PC-9 (cell line): ENCODE measurements around the gene SND1. TPM values are rescaled to one million over a fixed set of nuclear protein-coding genes. Genes with fewer than 3 reads are reported as not detected.

Experiments
- BruUV-seq: library from RNA; stranded (reverse); fragments of 400-500 nt; replicated peaks from 2 replicates; lab custom pipeline; 2021; lab: Mats Ljungman, UMichigan
- CTCF ChIA-PET: fragments of 300-600 bp; sonication (Branson Sonifier 250); formaldehyde crosslinking; loops from one replicate; lab custom pipeline; 2022; ENCODE audit warnings: antibody characterized with exemption; lab: Charles Lee
- POLR2A ChIA-PET: fragments of 300-600 bp; sonication (Branson Sonifier 250); formaldehyde crosslinking; loops from one replicate; lab custom pipeline; 2022; ENCODE audit warnings: antibody characterized with exemption; ENCODE audit not compliant: unreplicated experiment; lab: Charles Lee
- DNase-seq, 2 experiments: peaks; one replicate each; pipeline versions ENCODE4 v3.0.0 to v3.0.0-alpha.2; 2015 to 2022; ENCODE audit warnings: mixed read lengths in 1 of 2
- H2AFZ ChIP-seq: fragments of 200-600 bp; sonication (generic); 2 replicates; pipeline ENCODE4 v1.8.1; 2017; ENCODE audit warnings: antibody characterized with exemption
- H3F3A ChIP-seq: fragments of 200-600 bp; sonication (generic); 2 replicates; pipeline ENCODE4 v1.8.1; 2017; ENCODE audit warnings: antibody characterized with exemption, mild to moderate bottlenecking, low read depth; ENCODE audit not compliant: insufficient read depth
- H3K27ac ChIP-seq: fragments of 200-600 bp; sonication (generic); 2 replicates; pipeline ENCODE4 v1.6.1; 2016; ENCODE audit warnings: mixed run types
- H3K27me3 ChIP-seq: fragments of 200-600 bp; sonication (generic); 2 replicates; pipeline ENCODE4 v1.6.1; 2016; ENCODE audit warnings: low read depth, mixed run types; ENCODE audit not compliant: insufficient read depth
- H3K36me3 ChIP-seq: fragments of 200-600 bp; sonication (generic); 2 replicates; pipeline ENCODE4 v1.6.1; 2016; ENCODE audit warnings: low read depth, mixed run types
- H3K4me1 ChIP-seq: fragments of 200-600 bp; sonication (generic); replicated peaks from 2 replicates; pipeline ENCODE4 v1.6.1; 2016; ENCODE audit warnings: mixed run types; ENCODE audit not compliant: insufficient read depth
- H3K4me2 ChIP-seq: fragments of 200-600 bp; sonication (generic); 2 replicates; pipeline ENCODE4 v1.6.1; 2017; ENCODE audit warnings: mixed run types
- H3K4me3 ChIP-seq: fragments of 200-600 bp; sonication (generic); 2 replicates; pipeline ENCODE4 v1.6.1; 2016; ENCODE audit warnings: mixed run types
- H3K79me2 ChIP-seq: fragments of 200-600 bp; sonication (generic); 2 replicates; pipeline ENCODE4 v1.6.1; 2017; ENCODE audit warnings: low read depth, mixed run types
- H3K9me2 ChIP-seq: fragments of 200-600 bp; sonication (generic); 2 replicates; pipeline ENCODE4 v1.8.1; 2017; ENCODE audit warnings: mild to moderate bottlenecking; ENCODE audit not compliant: insufficient read depth
- H3K9me3 ChIP-seq: fragments of 200-600 bp; sonication (generic); 2 replicates; pipeline ENCODE4 v1.8.1; 2016; ENCODE audit warnings: low read depth; ENCODE audit not compliant: insufficient read depth
- H4K20me1 ChIP-seq: fragments of 200-600 bp; sonication (generic); 2 replicates; pipeline ENCODE4 v1.8.1; 2017; ENCODE audit not compliant: insufficient read depth
- CTCF ChIP-seq: fragments of 200-600 bp; sonication (generic); conservative IDR thresholded peaks from 2 replicates; pipeline ENCODE4 v1.6.1; 2017; ENCODE audit warnings: mixed run types, antibody characterized with exemption, mild to moderate bottlenecking, moderate library complexity
- EZH2 ChIP-seq: fragments of 200-600 bp; sonication (generic); IDR thresholded peaks from 2 replicates; pipeline ENCODE4 v1.8.0; 2017; ENCODE audit warnings: antibody characterized with exemption, low read depth
- intact Hi-C: fragments of 100-400 bp; cut with micrococcal nuclease; formaldehyde crosslinking; loops from one replicate; pipeline ENCODE4 v1.10.0; 2022; ENCODE audit not compliant: unreplicated experiment
- total RNA-seq: library from RNA; stranded (reverse); gene quantifications from 2 replicates; pipeline ENCODE4 v1.2.3, GENCODE V29; 2021

SND1 gene
- total RNA-seq, 1 experiment from 2014 or later = 273 TPM

GRCh38 chr7:128000048-128000447, 348.1 kb downstream of the SND1 start:
- no TSS peak for BruUV-seq
- Histone ChIP-seq H3K36me3 (no peaks in the 10 kb centered on the region), H3K9me2 (no peaks in the 10 kb centered on the region), H3K79me2 (no peaks in the 10 kb centered on the region), H3K27me3 (no peaks in the 10 kb centered on the region), H3K4me2 (no peak overlapping the region), H3F3A (no peaks in the 10 kb centered on the region), H3K4me3 (no peak overlapping the region), H3K27ac (no peak overlapping the region), H3K4me1 (no peaks in the 10 kb centered on the region), H3K9me3 (no peaks in the 10 kb centered on the region), H2AFZ (no peak overlapping the region), H4K20me1 (no peaks in the 10 kb centered on the region)
- ChIA-PET POLR2A (interaction anchor here (0.7 kb wide), 1 partner anchor 17 kb away, joined by 6 read pairs; no protein-coding TSS in a partner anchor), CTCF (interaction anchor here (0.6 to 0.7 kb wide), 2 partner anchors 108 to 135 kb away, joined by 3 to 6 read pairs; no protein-coding TSS in a partner anchor)
- intact Hi-C loops = no loop called here
- TF ChIP-seq CTCF (no peak), EZH2 (no peak)
- DNase-seq = no peak

- no peaks in the 10 kb centered on the region for H4K20me1 ChIP-seq
These were observed 348.9 kb downstream of the SND1 start for GRCh38 chr7:128000854-128001265.

GRCh38 chr7:128003167-128003566, 351.2 kb downstream of the SND1 start:
- BruUV-seq = no TSS peak
- H3K4me2 ChIP-seq = no peak overlapping the region
- H3K27ac ChIP-seq = no peak overlapping the region
- H2AFZ ChIP-seq = no peak overlapping the region
- H3K4me1 ChIP-seq = no peaks in the 10 kb centered on the region
- H3K9me2 ChIP-seq = no peaks in the 10 kb centered on the region
- no peaks in the 10 kb centered on the region for H3K9me3 ChIP-seq
- POLR2A ChIA-PET = no interaction called here
- intact Hi-C loops = no loop called here
- no peaks in the 10 kb centered on the region for H3K27me3 ChIP-seq
- no peaks in the 10 kb centered on the region for H4K20me1 ChIP-seq
- TF ChIP-seq EZH2 = no peak
- no peak for TF ChIP-seq CTCF
- no peaks in the 10 kb centered on the region for H3K79me2 ChIP-seq
- CTCF ChIA-PET = no interaction called here
- DNase-seq = no peak
- no peak overlapping the region for H3K4me3 ChIP-seq
- H3K36me3 ChIP-seq = no peaks in the 10 kb centered on the region
- no peaks in the 10 kb centered on the region for H3F3A ChIP-seq

More at GRCh38 chr7:128000854-128001265, 348.9 kb downstream of the SND1 start:
- no peaks in the 10 kb centered on the region for H3K27me3 ChIP-seq
- H3K36me3 ChIP-seq = no peaks in the 10 kb centered on the region
- no peak for DNase-seq
- no peak overlapping the region for H3K27ac ChIP-seq
- no peaks in the 10 kb centered on the region for H3F3A ChIP-seq
- H2AFZ ChIP-seq = no peak overlapping the region
- no peaks in the 10 kb centered on the region for H3K4me1 ChIP-seq
- CTCF ChIA-PET = interaction anchor here (0.6 kb wide), 1 partner anchor 25 kb away, joined by 4 read pairs; no protein-coding TSS in a partner anchor
- H3K9me3 ChIP-seq = no peaks in the 10 kb centered on the region
- H3K4me3 ChIP-seq = no peak overlapping the region
- TF ChIP-seq EZH2 = no peak
- no peak for TF ChIP-seq CTCF
- no peak overlapping the region for H3K4me2 ChIP-seq
- POLR2A ChIA-PET = interaction anchor here (0.6 kb wide), 1 partner anchor 15 kb away, joined by 5 read pairs; no protein-coding TSS in a partner anchor
- no peaks in the 10 kb centered on the region for H3K79me2 ChIP-seq
- intact Hi-C loops = no loop called here
- no TSS peak for BruUV-seq
- H3K9me2 ChIP-seq = no peaks in the 10 kb centered on the region
